ENCODE data around the gene ATP8B2. TPM values are rescaled to one million over a fixed set of nuclear protein-coding genes. Genes with fewer than 3 reads are reported as not detected.

Gene ATP8B2
- polyA plus RNA-seq, 6 donors from 2014 or later = 5.0 to 11.7 (median 7.7) TPM

DNA sequence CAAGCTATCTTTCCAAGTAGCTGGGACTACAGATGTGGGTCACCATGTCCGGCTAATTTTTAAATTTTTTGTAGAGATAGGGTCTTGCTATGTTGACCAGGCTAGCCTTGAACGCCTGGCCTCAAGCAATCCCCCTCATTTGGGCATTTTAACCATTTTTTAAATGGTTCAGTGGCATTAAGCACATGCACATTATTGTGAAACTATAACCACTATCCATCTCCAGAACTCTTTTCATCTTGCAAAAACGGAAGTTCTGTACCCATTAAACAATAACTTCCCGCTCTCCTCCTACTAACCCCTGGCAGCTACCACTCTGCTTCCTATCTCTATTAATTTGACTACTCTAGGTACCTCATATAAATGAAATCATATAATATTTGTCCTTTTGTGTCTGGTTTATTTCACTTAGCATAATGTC is 75.1 kb downstream of the ATP8B2 start:
- Mint-ChIP-seq H3K27me3 (peaks cover 12 to 19% (median 14%) of the 10 kb centered on the region in 3 donors), H3K27ac (no peak overlapping the region), H3K9me3 (no peaks in the 10 kb centered on the region), H3K36me3 (no peaks in the 10 kb centered on the region), H3K4me3 (no peak overlapping the region), H3K4me1 (peaks cover 4 to 18% (median 17%) of the 10 kb centered on the region in 3 donors)
- no peak for ATAC-seq (ENCODE audit: low read depth in 2 of 2)
- no peak for DNase-seq

Other genes starting within 250 kb of the ATP8B2 start
- not detected for gene NUP210L, start 170.5 kb upstream of the ATP8B2 start, polyA plus RNA-seq (ENCODE audit: low read depth in 6 of 6)
- 100 to 1,000 TPM; 669 to 816 (median 772) TPM for gene TPM3, start 133.4 kb upstream of the ATP8B2 start, polyA plus RNA-seq (ENCODE audit: low read depth in 6 of 6)
- gene CFAP141, start 119.2 kb upstream of the ATP8B2 start, polyA plus RNA-seq (ENCODE audit: low read depth in 6 of 6) = not detected
- 10 to 100 TPM; 23.7 to 81.6 (median 47.4) TPM for gene UBAP2L, start 104.6 kb upstream of the ATP8B2 start, polyA plus RNA-seq (ENCODE audit: low read depth in 6 of 6)
- 100 to 1,000 TPM; 117 to 161 (median 145) TPM for gene HAX1, start 52.9 kb upstream of the ATP8B2 start, polyA plus RNA-seq (ENCODE audit: low read depth in 6 of 6)
- under 1 TPM in 2 of 6 donors, not detected in 4; 0.13 to 0.56 TPM for gene AQP10, start 4.4 kb upstream of the ATP8B2 start, polyA plus RNA-seq (ENCODE audit: low read depth in 6 of 6)
- gene IL6R, start 79.8 kb downstream of the ATP8B2 start, polyA plus RNA-seq (ENCODE audit: low read depth in 6 of 6) = 1 to 10 TPM in 2 of 6 donors, under 1 TPM in 4; 0.28 to 1.3 (median 0.75) TPM
- gene TDRD10, start 176.7 kb downstream of the ATP8B2 start, polyA plus RNA-seq (ENCODE audit: low read depth in 6 of 6) = not detected
- not detected for gene SHE, start 176.9 kb downstream of the ATP8B2 start, polyA plus RNA-seq (ENCODE audit: low read depth in 6 of 6)
- 10 to 100 TPM in 4 of 6 donors, 1 to 10 TPM in 2; 7.3 to 13.6 (median 10.8) TPM for gene UBE2Q1, start 233.1 kb downstream of the ATP8B2 start, polyA plus RNA-seq (ENCODE audit: low read depth in 6 of 6)
- under 1 TPM in 2 of 6 donors, not detected in 4; 0.05 to 0.17 TPM for gene CHRNB2, start 242.3 kb downstream of the ATP8B2 start, polyA plus RNA-seq (ENCODE audit: low read depth in 6 of 6)

Data from naive B cell (primary cell).